HG03064 (cell line): Measurements from ENCODE around the gene SLC25A31.
A peak's percentile ranks its signal among the peaks of the same experiment; 100 is the strongest.

Source experiments
- ATAC-seq: cut with Tn5 transposase; IDR thresholded peaks from one replicate; pipeline ENCODE4 v1.9.1; 2021; ENCODE audit warnings: low read depth; ENCODE audit not compliant: unreplicated experiment

SLC25A31 gene

GRCh38 chr4:127730142-127730913, at the start of gene SLC25A31:
Gene SLC25A31 (plus strand): TSS chr4:127730400. CDS start chr4:127730546, 146 bp downstream.
- no peak for ATAC-seq

GRCh38 chr4:127685292-127685691, 44.9 kb upstream of the SLC25A31 start:
- ATAC-seq = no peak

GRCh38 chr4:127686658-127687057, 43.5 kb upstream of the SLC25A31 start:
- ATAC-seq = no peak

- ATAC-seq = no peak
These were observed 42.6 kb upstream of the SLC25A31 start for GRCh38 chr4:127687580-127687979.

- peak; percentile 100 for ATAC-seq
These were observed 31.4 kb upstream of the SLC25A31 start for GRCh38 chr4:127698789-127699200.

- ATAC-seq = no peak
These were observed 21.2 kb upstream of the SLC25A31 start for GRCh38 chr4:127708985-127709384.

GRCh38 chr4:127709456-127709855, 20.7 kb upstream of the SLC25A31 start:
- ATAC-seq = no peak

GRCh38 chr4:127731406-127731805, 1.2 kb downstream of the SLC25A31 start:
- no peak for ATAC-seq

- no peak for ATAC-seq
These were observed 2.6 kb downstream of the SLC25A31 start for GRCh38 chr4:127732623-127733328.

- no peak for ATAC-seq
These were observed 4.8 kb downstream of the SLC25A31 start for GRCh38 chr4:127734976-127735375.

- no peak for ATAC-seq
These were observed 7.1 kb downstream of the SLC25A31 start for GRCh38 chr4:127737295-127737694.

GRCh38 chr4:127741247-127741646, 11.0 kb downstream of the SLC25A31 start:
- no peak for ATAC-seq

GRCh38 chr4:127747883-127748282, 17.7 kb downstream of the SLC25A31 start:
- no peak for ATAC-seq

GRCh38 chr4:127748957-127749356, 18.8 kb downstream of the SLC25A31 start:
- ATAC-seq = no peak

- no peak for ATAC-seq
These were observed 26.7 kb downstream of the SLC25A31 start for GRCh38 chr4:127756906-127757305.

GRCh38 chr4:127759228-127759820, 29.1 kb downstream of the SLC25A31 start:
- peak; percentile 87 for ATAC-seq

- peak; percentile 13 for ATAC-seq
These were observed 29.7 kb downstream of the SLC25A31 start for GRCh38 chr4:127759893-127760292.

- ATAC-seq = no peak
These were observed 41.5 kb downstream of the SLC25A31 start for GRCh38 chr4:127771535-127772275.

GRCh38 chr4:127772769-127773671, 42.8 kb downstream of the SLC25A31 start:
- ATAC-seq = no peak

- no peak for ATAC-seq
These were observed 45.6 kb downstream of the SLC25A31 start for GRCh38 chr4:127775843-127776242.
